AG09309 (cell line): ENCODE measurements around the gene USP33.

Experiments used
- DNase-seq: peaks from one replicate; pipeline ENCODE4 v3.0.0-alpha.2; 2010; ENCODE audit warnings: low read depth
- H3K4me3 ChIP-seq: 2 replicates; pipeline ENCODE4 v1.5.1; 2011; ENCODE audit warnings: mild to moderate bottlenecking, low read depth, low read length, moderate library complexity; ENCODE audit not compliant: control insufficient read depth
- CTCF ChIP-seq: IDR thresholded peaks from 2 replicates; pipeline ENCODE4 v1.5.1; 2011; ENCODE audit warnings: mild to moderate bottlenecking, low read depth, low read length, inconsistent platforms; ENCODE audit not compliant: insufficient read depth, control insufficient read depth; ENCODE audit errors: missing control alignments

The USP33 gene

GRCh38 chr1:77670330-77670729 lies 89.3 kb downstream of the USP33 start:
- no peak for TF ChIP-seq CTCF
- DNase-seq = no peak
- H3K4me3 ChIP-seq = no peak overlapping the region

GRCh38 chr1:77668924-77669449 lies 90.7 kb downstream of the USP33 start:
- TF ChIP-seq CTCF = no peak
- no peak for DNase-seq
- H3K4me3 ChIP-seq = no peak overlapping the region

GRCh38 chr1:77664939-77665516 lies 94.6 kb downstream of the USP33 start:
- TF ChIP-seq CTCF = no peak
- H3K4me3 ChIP-seq = no peak overlapping the region
- no peak for DNase-seq

- DNase-seq = no peak
- TF ChIP-seq CTCF = no peak
These were observed 98.0 kb downstream of the USP33 start for GRCh38 chr1:77661696-77662095.

GRCh38 chr1:77659879-77660593 lies 99.6 kb downstream of the USP33 start:
- no peak for TF ChIP-seq CTCF
- no peak overlapping the region for H3K4me3 ChIP-seq
- DNase-seq = no peak

More at GRCh38 chr1:77661696-77662095, 98.0 kb downstream of the USP33 start:
- H3K4me3 ChIP-seq = no peak overlapping the region

- DNase-seq = no peak
- no peak overlapping the region for H3K4me3 ChIP-seq
- TF ChIP-seq CTCF = no peak
These were observed 101.4 kb downstream of the USP33 start for GRCh38 chr1:77658271-77658670.
